RWPE1 (cell line): ENCODE data around the gene ROR2.

Experiments
- CTCF ChIA-PET: fragments of 350-600 bp; sonication (Branson Sonifier 250); formaldehyde crosslinking; extraction: SDS; loops from one replicate; lab custom pipeline; 2021; lab: Yijun Ruan, JAX
- POLR2A ChIA-PET: fragments of 400-600 bp; formaldehyde crosslinking; extraction: SDS; loops from one replicate; lab custom pipeline; 2020; ENCODE audit warnings: antibody characterized with exemption; ENCODE audit not compliant: low non-redundant PET; lab: Yijun Ruan, JAX
- DNase-seq: peaks from one replicate; pipeline ENCODE4 v3.0.0; 2012; ENCODE audit warnings: low spot score
- H3K27ac ChIP-seq: fragments of 450-650 bp; 2 replicates; pipeline ENCODE4 v1.5.1; 2017
- TF ChIP-seq, protein P1 (sequence below): fragments of 450-650 bp; conservative IDR thresholded peaks from 2 replicates; pipeline ENCODE4 v1.5.1; 2017; ENCODE audit warnings: low read depth, mild to moderate bottlenecking

Gene ROR2

GRCh38 chr9:91945277-91946085, 4.5 kb downstream of the ROR2 start:
- DNase-seq = no peak
- CTCF ChIA-PET = interaction anchor here (0.6 to 2.3 kb wide), 6 partner anchors 9 to 221 kb away, joined by 3 to 14 read pairs (median 4); no protein-coding TSS in a partner anchor
- TF ChIP-seq, protein P1, sequence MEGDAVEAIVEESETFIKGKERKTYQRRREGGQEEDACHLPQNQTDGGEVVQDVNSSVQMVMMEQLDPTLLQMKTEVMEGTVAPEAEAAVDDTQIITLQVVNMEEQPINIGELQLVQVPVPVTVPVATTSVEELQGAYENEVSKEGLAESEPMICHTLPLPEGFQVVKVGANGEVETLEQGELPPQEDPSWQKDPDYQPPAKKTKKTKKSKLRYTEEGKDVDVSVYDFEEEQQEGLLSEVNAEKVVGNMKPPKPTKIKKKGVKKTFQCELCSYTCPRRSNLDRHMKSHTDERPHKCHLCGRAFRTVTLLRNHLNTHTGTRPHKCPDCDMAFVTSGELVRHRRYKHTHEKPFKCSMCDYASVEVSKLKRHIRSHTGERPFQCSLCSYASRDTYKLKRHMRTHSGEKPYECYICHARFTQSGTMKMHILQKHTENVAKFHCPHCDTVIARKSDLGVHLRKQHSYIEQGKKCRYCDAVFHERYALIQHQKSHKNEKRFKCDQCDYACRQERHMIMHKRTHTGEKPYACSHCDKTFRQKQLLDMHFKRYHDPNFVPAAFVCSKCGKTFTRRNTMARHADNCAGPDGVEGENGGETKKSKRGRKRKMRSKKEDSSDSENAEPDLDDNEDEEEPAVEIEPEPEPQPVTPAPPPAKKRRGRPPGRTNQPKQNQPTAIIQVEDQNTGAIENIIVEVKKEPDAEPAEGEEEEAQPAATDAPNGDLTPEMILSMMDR = no peak
- POLR2A ChIA-PET = no interaction called here
- no peak overlapping the region for H3K27ac ChIP-seq

- DNase-seq = no peak
- H3K27ac ChIP-seq = no peak overlapping the region
- POLR2A ChIA-PET = no interaction called here
- TF ChIP-seq, protein P1 = no peak
- CTCF ChIA-PET = interaction anchor here (0.6 to 2.3 kb wide), 4 partner anchors 10 to 220 kb away, joined by 4 to 14 read pairs (median 4); no protein-coding TSS in a partner anchor
Observed at GRCh38 chr9:91944711-91945110, 5.3 kb downstream of the ROR2 start.

- TF ChIP-seq, protein P1 = no peak
- no peak for DNase-seq
- no peak overlapping the region for H3K27ac ChIP-seq
- ChIA-PET POLR2A (no interaction called here), CTCF (interaction anchor here (2.3 kb wide), 1 partner anchor 11 kb away, joined by 14 read pairs; no protein-coding TSS in a partner anchor)
Observed at GRCh38 chr9:91943478-91944470, 6.3 kb downstream of the ROR2 start.

DNA sequence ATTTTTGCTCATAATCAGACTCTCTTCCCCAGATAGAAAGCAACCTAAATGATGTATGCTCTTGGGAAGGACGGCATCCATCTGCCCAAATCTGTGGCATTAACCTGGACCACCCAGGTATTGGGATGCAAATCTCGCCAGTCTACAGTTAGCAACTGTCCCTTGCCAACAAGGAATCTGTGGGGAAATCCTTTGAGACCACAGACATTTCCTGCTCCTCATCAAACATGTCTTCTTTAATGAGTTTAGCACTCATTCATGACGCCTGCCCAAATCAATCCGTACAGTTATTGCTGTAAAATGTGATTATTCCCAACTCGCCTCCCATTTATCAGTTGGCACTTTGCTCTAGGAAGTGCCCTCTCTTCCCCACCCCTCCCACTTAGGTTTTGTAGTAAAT, 7.8 kb downstream of the ROR2 start:
- H3K27ac ChIP-seq = no peak overlapping the region
- no peak for DNase-seq
- TF ChIP-seq, protein P1 = no peak
- POLR2A ChIA-PET = no interaction called here
- CTCF ChIA-PET = interaction anchor here (0.7 kb wide), 1 partner anchor 12 kb away, joined by 3 read pairs; no protein-coding TSS in a partner anchor

- ChIA-PET CTCF (no interaction called here), POLR2A (no interaction called here)
- H3K27ac ChIP-seq = no peak overlapping the region
- TF ChIP-seq, protein P1 = no peak
- no peak for DNase-seq
Observed at GRCh38 chr9:91939978-91940377, 10.1 kb downstream of the ROR2 start.

DNA sequence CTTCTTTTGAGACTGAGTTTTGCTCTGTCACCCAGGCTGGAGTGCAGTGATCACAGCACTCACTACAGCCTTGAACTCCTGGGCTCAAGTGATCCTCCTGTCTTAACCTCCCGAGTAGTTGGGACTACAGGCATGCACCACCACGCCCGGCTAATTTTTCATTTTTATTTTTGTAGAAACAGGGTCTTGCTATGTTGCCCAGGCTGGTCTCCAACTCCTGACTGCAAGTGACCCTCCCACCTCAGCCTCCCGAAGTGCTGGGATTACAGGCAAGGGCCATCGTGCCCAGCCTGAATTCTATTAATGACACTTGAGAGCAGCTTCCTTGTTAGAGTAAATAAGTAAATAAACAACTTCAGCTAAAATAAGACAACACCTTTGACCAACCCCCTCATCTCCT, 12.3 kb downstream of the ROR2 start:
- DNase-seq = no peak
- H3K27ac ChIP-seq = no peak overlapping the region
- CTCF ChIA-PET = interaction anchor here (0.6 to 0.7 kb wide), 2 partner anchors 34 to 565 kb away, joined by 3 to 4 read pairs; no protein-coding TSS in a partner anchor
- TF ChIP-seq, protein P1 = no peak
- POLR2A ChIA-PET = no interaction called here
